Endothelial cell of umbilical vein (primary cell): ENCODE results near the gene ATP1A3. TPM values are rescaled to one million over a fixed set of nuclear protein-coding genes. Genes with fewer than 3 reads are reported as not detected.

ENCODE experiments used
- BruUV-seq: library from RNA; stranded (reverse); fragments of 400-500 nt; replicated peaks from 2 replicates; lab custom pipeline; 2021; lab: Mats Ljungman, UMichigan
- CTCF ChIA-PET: fragments of 300-600, 350-600 bp; sonication (Branson Sonifier 250); formaldehyde crosslinking; loops from one replicate; lab custom pipeline; 2021; ENCODE audit warnings: antibody characterized with exemption, inconsistent platforms; lab: Charles Lee
- POLR2A ChIA-PET: fragments of 300-600, 350-600 bp; sonication (Branson Sonifier 250); formaldehyde crosslinking; loops from one replicate; lab custom pipeline; 2021; ENCODE audit warnings: antibody characterized with exemption, inconsistent platforms; lab: Charles Lee
- DNase-seq: peaks from one replicate; pipeline ENCODE4 v3.0.0-alpha.2; 2011; ENCODE audit warnings: low read depth, low spot score
- FAIRE-seq: peaks from 2 replicates; lab custom pipeline; 2011; peaks lifted over from hg19 to GRCh38; lab: Jason Lieb, UNC
- H2AFZ ChIP-seq: 2 replicates; pipeline ENCODE4 v1.6.0; 2012; ENCODE audit warnings: low read depth, low read length, control low read depth, inconsistent platforms
- H3K27ac ChIP-seq: 2 replicates; pipeline ENCODE4 v1.5.1; 2011; ENCODE audit warnings: low read depth, mild to moderate bottlenecking, control low read depth, low read length, moderate library complexity; ENCODE audit not compliant: insufficient read depth
- H3K27me3 ChIP-seq, 2 experiments: 2 replicates each; pipeline versions ENCODE4 v1.6.0 to v1.6.1; 2011; ENCODE audit warnings: low read length in 2 of 2, mixed read lengths in 1 of 2; ENCODE audit not compliant: control insufficient read depth in 2 of 2, insufficient read depth in 2 of 2
- H3K36me3 ChIP-seq, 2 experiments: 2 replicates in 1 of 2; 3 replicates in 1 of 2; pipeline ENCODE4 v1.5.1; 2011; ENCODE audit warnings: low read length in 2 of 2, mild to moderate bottlenecking in 1 of 2, moderate library complexity in 1 of 2; ENCODE audit not compliant: control insufficient read depth in 2 of 2, insufficient read depth in 2 of 2; ENCODE audit errors: extremely low read depth in 1 of 2
- H3K4me1 ChIP-seq: 3 replicates; pipeline ENCODE4 v1.5.1; 2011; ENCODE audit warnings: mild to moderate bottlenecking, low read length; ENCODE audit not compliant: control insufficient read depth, insufficient read depth; ENCODE audit errors: extremely low read depth
- H3K4me2 ChIP-seq: 2 replicates; pipeline ENCODE4 v1.6.1; 2011; ENCODE audit warnings: low read length, control low read depth, mixed read lengths; ENCODE audit not compliant: insufficient read depth
- H3K4me3 ChIP-seq, 3 experiments: fragments of 200-600 bp in 1 of 3; sonication (generic), shearing (Covaris generic) in 1 of 3; replicated peaks in 1 of 3; 2 replicates each; pipeline ENCODE4 v1.5.1; 2011 to 2016; ENCODE audit warnings: control low read depth in 3 of 3, low read length in 3 of 3, mild to moderate bottlenecking in 2 of 3, inconsistent platforms in 1 of 3, low read depth in 1 of 3, moderate library complexity in 1 of 3; ENCODE audit not compliant: insufficient read depth in 1 of 3
- H3K79me2 ChIP-seq: 2 replicates; pipeline ENCODE4 v1.6.0; 2012; ENCODE audit warnings: low read length, inconsistent platforms; ENCODE audit not compliant: control insufficient read depth, insufficient read depth
- H3K9ac ChIP-seq: replicated peaks from 2 replicates; pipeline ENCODE3; 2011; ENCODE audit warnings: low read length, control low read depth; ENCODE audit not compliant: insufficient read depth; ENCODE audit errors: extremely low read depth
- H3K9me1 ChIP-seq: replicated peaks from 3 replicates; pipeline ENCODE4 v1.6.0; 2011; ENCODE audit warnings: mild to moderate bottlenecking, low read length; ENCODE audit not compliant: control insufficient read depth, insufficient read depth; ENCODE audit errors: extremely low read depth
- H3K9me3 ChIP-seq: replicated peaks from 2 replicates; pipeline ENCODE4 v1.5.1; 2012; ENCODE audit warnings: low read length, inconsistent platforms; ENCODE audit not compliant: control insufficient read depth, insufficient read depth
- H4K20me1 ChIP-seq: replicated peaks from 2 replicates; pipeline ENCODE3; 2011; ENCODE audit warnings: mild to moderate bottlenecking, low read length; ENCODE audit not compliant: control insufficient read depth, insufficient read depth; ENCODE audit errors: extremely low read depth
- EZH2 ChIP-seq: IDR thresholded peaks from 2 replicates; pipeline ENCODE4 v1.6.1; 2012; ENCODE audit warnings: borderline replicate concordance, low read depth, mild to moderate bottlenecking, moderate library complexity, low read length, inconsistent platforms; ENCODE audit not compliant: severe bottlenecking
- FOS ChIP-seq: IDR thresholded peaks from 2 replicates; pipeline ENCODE4 v1.6.1; 2011; ENCODE audit warnings: mild to moderate bottlenecking, low read length, moderate library complexity, borderline replicate concordance; ENCODE audit not compliant: insufficient read depth
- GATA2 ChIP-seq: IDR thresholded peaks from 2 replicates; pipeline ENCODE4 v1.7.0; 2011; ENCODE audit warnings: low read depth, mild to moderate bottlenecking, moderate library complexity, mixed read lengths, low read length; ENCODE audit not compliant: insufficient read length, insufficient read depth
- JUN ChIP-seq: IDR thresholded peaks from 2 replicates; pipeline ENCODE4 v1.6.1; 2011; ENCODE audit warnings: borderline replicate concordance, low read depth; ENCODE audit not compliant: insufficient read length, insufficient read depth
- MYC ChIP-seq: IDR thresholded peaks from one replicate; pipeline ENCODE4 v1.6.1; 2011; ENCODE audit warnings: mild to moderate bottlenecking, low read depth, low read length
- POLR2A ChIP-seq: IDR thresholded peaks from 2 replicates; pipeline ENCODE4 v1.6.1; 2012; ENCODE audit warnings: low read depth, mild to moderate bottlenecking, control low read depth, low read length
- POLR2AphosphoS5 ChIP-seq: IDR thresholded peaks from 2 replicates; pipeline ENCODE4 v1.6.1; 2012; ENCODE audit warnings: low read depth, mild to moderate bottlenecking, control low read depth, low read length, moderate library complexity; ENCODE audit not compliant: insufficient read depth
- dilution Hi-C: fragments of 300-500 bp; cut with MboI; formaldehyde crosslinking; loops from one replicate; pipeline ENCODE4 v1.15.0; 2019; ENCODE audit warnings: low sequenced_read_pairs; ENCODE audit not compliant: extremely low pct_ligation_motif_present
- intact Hi-C: fragments of 100-400 bp; cut with micrococcal nuclease; formaldehyde crosslinking; loops from one replicate; pipeline ENCODE4 v1.10.0; 2022
- polyA plus RNA-seq, 4 experiments: library from polyadenylated mRNA; depleted of rRNA in 3 of 4; stranded (reverse) in 3 of 4; unstranded in 1 of 4; fragments of >200 nt; gene quantifications; 2 replicates each; pipeline versions ENCODE4 v1.2.1 to v1.2.3, GENCODE V29; 2011 to 2012; ENCODE audit warnings: missing spikeins in 1 of 4
- total RNA-seq: library from RNA; stranded (reverse); gene quantifications from 2 replicates; pipeline ENCODE4 v1.2.3, GENCODE V29; 2021
- TF ChIP-seq, protein P1 (sequence below), 2 donors: IDR thresholded peaks; 1 replicate in 1 of 2; 2 replicates in 1 of 2; pipeline ENCODE4 v1.5.1; 2011; ENCODE audit warnings: low read length in 2 of 2, mild to moderate bottlenecking in 2 of 2, moderate library complexity in 2 of 2, control low read depth in 1 of 2, inconsistent platforms in 1 of 2, low read depth in 1 of 2; ENCODE audit not compliant: insufficient read depth in 1 of 2; ENCODE audit errors: extremely low read depth in 1 of 2
- TF ChIP-seq, protein P2 (sequence below): IDR thresholded peaks from 2 replicates; pipeline ENCODE4 v1.6.1; 2011; ENCODE audit not compliant: insufficient read depth, insufficient read length

ATP1A3 gene
- total and polyA plus RNA-seq, 2 donors (not counting 3 experiments of a cell fraction or from before 2014, with no cell fraction given), result 0.40 TPM; not detected in 1

DNA sequence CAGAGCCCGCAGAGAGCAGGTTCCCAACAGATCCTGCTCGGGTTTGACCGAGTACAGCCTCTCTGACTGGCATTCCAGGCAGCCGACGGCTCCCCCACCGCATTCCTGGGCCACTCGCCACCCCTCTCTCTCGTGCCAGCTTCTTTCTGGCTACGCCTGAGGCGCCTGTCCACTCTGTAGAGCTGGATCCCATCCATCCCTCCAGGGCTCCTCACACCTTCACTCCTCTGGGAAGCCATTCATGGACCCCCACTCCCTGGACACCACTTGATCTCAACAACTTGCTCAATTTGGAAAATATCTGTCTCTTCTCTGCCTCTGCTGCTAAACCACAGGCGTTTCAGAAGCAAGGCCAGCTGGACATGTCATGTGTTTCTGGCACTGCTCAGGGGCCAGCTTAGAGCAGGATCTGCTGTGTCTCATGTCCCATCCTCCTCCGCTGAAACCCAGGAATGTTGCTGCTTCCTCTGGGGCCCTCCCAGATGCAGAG, 30.6 kb upstream of the ATP1A3 start:
- Histone ChIP-seq H3K4me3 (no peak overlapping the region), H3K9me3 (no peaks in the 10 kb centered on the region), H3K79me2 (no peaks in the 10 kb centered on the region), H3K36me3 (no peaks in the 10 kb centered on the region), H2AFZ (no peak overlapping the region), H3K9ac (no peak overlapping the region), H4K20me1 (no peaks in the 10 kb centered on the region), H3K9me1 (no peaks in the 10 kb centered on the region), H3K4me1 (no peaks in the 10 kb centered on the region), H3K27me3 (peaks cover 0 to 2% of the 10 kb centered on the region in 2 experiments), H3K4me2 (no peak overlapping the region), H3K27ac (no peak overlapping the region)
- FAIRE-seq (no peak), DNase-seq (no peak)
- TF ChIP-seq POLR2AphosphoS5 (no peak), EZH2 (no peak), GATA2 (no peak), FOS (no peak), MYC (no peak), JUN (no peak), POLR2A (no peak)
- TF ChIP-seq, protein P1, sequence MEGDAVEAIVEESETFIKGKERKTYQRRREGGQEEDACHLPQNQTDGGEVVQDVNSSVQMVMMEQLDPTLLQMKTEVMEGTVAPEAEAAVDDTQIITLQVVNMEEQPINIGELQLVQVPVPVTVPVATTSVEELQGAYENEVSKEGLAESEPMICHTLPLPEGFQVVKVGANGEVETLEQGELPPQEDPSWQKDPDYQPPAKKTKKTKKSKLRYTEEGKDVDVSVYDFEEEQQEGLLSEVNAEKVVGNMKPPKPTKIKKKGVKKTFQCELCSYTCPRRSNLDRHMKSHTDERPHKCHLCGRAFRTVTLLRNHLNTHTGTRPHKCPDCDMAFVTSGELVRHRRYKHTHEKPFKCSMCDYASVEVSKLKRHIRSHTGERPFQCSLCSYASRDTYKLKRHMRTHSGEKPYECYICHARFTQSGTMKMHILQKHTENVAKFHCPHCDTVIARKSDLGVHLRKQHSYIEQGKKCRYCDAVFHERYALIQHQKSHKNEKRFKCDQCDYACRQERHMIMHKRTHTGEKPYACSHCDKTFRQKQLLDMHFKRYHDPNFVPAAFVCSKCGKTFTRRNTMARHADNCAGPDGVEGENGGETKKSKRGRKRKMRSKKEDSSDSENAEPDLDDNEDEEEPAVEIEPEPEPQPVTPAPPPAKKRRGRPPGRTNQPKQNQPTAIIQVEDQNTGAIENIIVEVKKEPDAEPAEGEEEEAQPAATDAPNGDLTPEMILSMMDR (IDR thresholded peaks at IDR 0.05; ENCODE audit: extremely low read depth in 1 of 2, insufficient read depth in 1 of 2, low read depth in 1 of 2, low read length in 2 of 2), result no peak
- TF ChIP-seq, protein P2, sequence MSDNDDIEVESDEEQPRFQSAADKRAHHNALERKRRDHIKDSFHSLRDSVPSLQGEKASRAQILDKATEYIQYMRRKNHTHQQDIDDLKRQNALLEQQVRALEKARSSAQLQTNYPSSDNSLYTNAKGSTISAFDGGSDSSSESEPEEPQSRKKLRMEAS, result no peak
- dilution Hi-C loops (no loop called here), intact Hi-C loops (no loop called here)
- ChIA-PET POLR2A (no interaction called here), CTCF (interaction anchor here (1.5 kb wide), 1 partner anchor 10 kb away, joined by 5 read pairs; no protein-coding TSS in a partner anchor)
- BruUV-seq, result no TSS peak
